Measurements from ENCODE around the gene POLR3C. TPM values are rescaled to one million over a fixed set of nuclear protein-coding genes. Genes with fewer than 3 reads are reported as not detected.
A peak's percentile ranks its signal among the peaks of the same experiment; 100 is the strongest.

Gene POLR3C
- total and polyA plus RNA-seq, 2 of the 13 experiments (the other 11 are each of a cell fraction or from before 2014, with no cell fraction given) = 15.5 to 24.3 TPM

- TF ChIP-seq ZBTB40 (IDR thresholded peaks at IDR 0.05) = no peak
- TF ChIP-seq ZBTB40 (CRISPR knock-in tag; IDR thresholded peaks at IDR 0.05) = peak; percentile 69; the same call in 1 of the 2 replicates
- TF ChIP-seq FOXM1 (CRISPR knock-in tag; IDR thresholded peaks at IDR 0.05) = no peak
- peak; percentile 67; the same call in 1 of the 2 replicates for TF ChIP-seq CAMTA2 (CRISPR knock-in tag; IDR thresholded peaks at IDR 0.05; ENCODE audit: borderline replicate concordance)
- peak; percentile 59; the same call in 1 of the 2 replicates for TF ChIP-seq ZSCAN29 (CRISPR knock-in tag; conservative IDR thresholded peaks at IDR 0.05)
- TF ChIP-seq SMAD3 (CRISPR knock-in tag; IDR thresholded peaks at IDR 0.05) = peak; percentile 71; the same call in 1 of the 2 replicates
- no peak for TF ChIP-seq CSRNP2 (CRISPR knock-in tag; conservative IDR thresholded peaks at IDR 0.05; ENCODE audit: low read depth)
- TF ChIP-seq STAG1 (CRISPR knock-in tag; IDR thresholded peaks at IDR 0.05) = no peak; the same call in 1 of the 2 replicates
- no peak; the same call in 1 of the 2 replicates for TF ChIP-seq ZNF674 (CRISPR knock-in tag; IDR thresholded peaks at IDR 0.05; ENCODE audit: low read depth)
- TF ChIP-seq RERE (CRISPR knock-in tag; IDR thresholded peaks at IDR 0.05; ENCODE audit: low read depth) = peak; percentile 13; the same call in 1 of the 2 replicates
- peak; percentile 85 for TF ChIP-seq THAP11 (CRISPR knock-in tag; IDR thresholded peaks at IDR 0.05)
- no peak for TF ChIP-seq ZFP37 (CRISPR knock-in tag; IDR thresholded peaks at IDR 0.05; ENCODE audit: borderline replicate concordance)
These were observed at the start of gene POLR3C, which contains the start of gene RNF115 (continued) for GRCh38 chr1:145823565-145824498.
